AG09309 (cell line): ENCODE measurements around the gene CERT1.
"Not testable (repeated sequence)": the region's sequence is repeated elsewhere in the genome, so short reads cannot be mapped to it uniquely, and the experiment has no call there.

ENCODE experiments used
- DNase-seq: peaks from one replicate; pipeline ENCODE4 v3.0.0-alpha.2; 2010; ENCODE audit warnings: low read depth
- H3K4me3 ChIP-seq: 2 replicates; pipeline ENCODE4 v1.5.1; 2011; ENCODE audit warnings: mild to moderate bottlenecking, low read depth, low read length, moderate library complexity; ENCODE audit not compliant: control insufficient read depth
- TF ChIP-seq, protein P1 (sequence below): IDR thresholded peaks from 2 replicates; pipeline ENCODE4 v1.5.1; 2011; ENCODE audit warnings: mild to moderate bottlenecking, low read depth, low read length, inconsistent platforms; ENCODE audit not compliant: insufficient read depth, control insufficient read depth; ENCODE audit errors: missing control alignments

The CERT1 gene

DNA sequence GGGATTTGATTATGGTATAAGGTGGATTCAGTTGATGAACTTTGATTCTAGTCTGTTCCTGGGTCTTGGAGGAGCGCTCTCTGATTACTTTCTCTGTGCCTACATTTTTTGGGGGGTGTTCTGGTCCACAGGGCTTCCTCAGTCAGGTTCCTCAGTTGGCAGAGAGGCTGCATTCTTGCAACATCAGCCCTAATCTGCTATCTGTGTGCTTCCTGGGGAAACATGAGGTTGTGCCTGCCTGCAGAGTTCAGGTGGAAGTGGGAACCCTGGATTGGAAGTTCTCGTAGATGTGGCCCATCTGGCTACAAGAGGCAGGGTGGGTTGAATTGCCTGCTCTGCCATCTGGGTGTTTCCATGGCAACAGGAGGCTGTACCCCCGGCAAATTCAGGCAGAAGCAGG is 24.7 kb upstream of the CERT1 start:
- no peak for DNase-seq
- TF ChIP-seq, protein P1, sequence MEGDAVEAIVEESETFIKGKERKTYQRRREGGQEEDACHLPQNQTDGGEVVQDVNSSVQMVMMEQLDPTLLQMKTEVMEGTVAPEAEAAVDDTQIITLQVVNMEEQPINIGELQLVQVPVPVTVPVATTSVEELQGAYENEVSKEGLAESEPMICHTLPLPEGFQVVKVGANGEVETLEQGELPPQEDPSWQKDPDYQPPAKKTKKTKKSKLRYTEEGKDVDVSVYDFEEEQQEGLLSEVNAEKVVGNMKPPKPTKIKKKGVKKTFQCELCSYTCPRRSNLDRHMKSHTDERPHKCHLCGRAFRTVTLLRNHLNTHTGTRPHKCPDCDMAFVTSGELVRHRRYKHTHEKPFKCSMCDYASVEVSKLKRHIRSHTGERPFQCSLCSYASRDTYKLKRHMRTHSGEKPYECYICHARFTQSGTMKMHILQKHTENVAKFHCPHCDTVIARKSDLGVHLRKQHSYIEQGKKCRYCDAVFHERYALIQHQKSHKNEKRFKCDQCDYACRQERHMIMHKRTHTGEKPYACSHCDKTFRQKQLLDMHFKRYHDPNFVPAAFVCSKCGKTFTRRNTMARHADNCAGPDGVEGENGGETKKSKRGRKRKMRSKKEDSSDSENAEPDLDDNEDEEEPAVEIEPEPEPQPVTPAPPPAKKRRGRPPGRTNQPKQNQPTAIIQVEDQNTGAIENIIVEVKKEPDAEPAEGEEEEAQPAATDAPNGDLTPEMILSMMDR, result no peak
- H3K4me3 ChIP-seq, result no peak overlapping the region

DNA sequence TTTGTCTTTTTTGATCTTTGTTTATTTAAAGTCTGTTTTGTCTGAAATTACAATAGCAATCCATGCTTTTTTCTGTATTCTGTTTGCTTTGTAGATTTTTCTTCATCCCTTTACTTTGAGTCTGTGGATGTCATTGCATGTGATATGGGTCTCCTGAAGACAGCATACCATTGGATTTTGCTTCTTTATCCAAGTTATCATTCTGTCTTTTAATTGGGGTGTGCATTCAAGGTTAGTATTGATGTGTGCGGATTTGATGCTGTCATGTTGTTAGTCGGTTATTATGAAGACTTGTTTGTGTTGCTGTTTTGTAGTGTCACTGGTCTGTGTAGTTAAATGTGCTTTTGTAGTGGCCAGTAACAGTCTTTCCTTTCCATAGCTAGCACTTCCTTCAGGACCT is 23.3 kb upstream of the CERT1 start:
- no peak overlapping the region for H3K4me3 ChIP-seq
- TF ChIP-seq, protein P1, result no peak
- no peak for DNase-seq

DNA sequence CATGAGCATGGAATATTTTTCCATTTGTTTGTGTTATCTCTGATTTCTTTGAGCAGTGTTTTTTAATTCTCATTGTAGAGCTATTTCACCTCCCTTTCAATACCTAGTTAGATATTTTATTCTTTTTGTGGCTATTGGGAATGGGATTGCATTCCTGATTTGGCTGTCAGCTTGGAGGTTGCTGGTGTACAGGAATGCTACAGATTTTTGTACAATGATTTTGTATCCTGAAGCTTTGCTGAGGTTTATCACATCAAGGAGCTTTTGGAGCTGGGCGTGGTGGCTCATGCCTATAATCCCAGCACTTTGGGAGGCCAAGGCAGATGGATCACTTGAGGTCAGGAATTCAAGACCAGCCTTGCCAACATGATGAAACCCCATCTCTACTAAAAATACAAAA is 22.3 kb upstream of the CERT1 start:
- DNase-seq, result peak; percentile 39
- H3K4me3 ChIP-seq, result not testable (repeated sequence)

DNA sequence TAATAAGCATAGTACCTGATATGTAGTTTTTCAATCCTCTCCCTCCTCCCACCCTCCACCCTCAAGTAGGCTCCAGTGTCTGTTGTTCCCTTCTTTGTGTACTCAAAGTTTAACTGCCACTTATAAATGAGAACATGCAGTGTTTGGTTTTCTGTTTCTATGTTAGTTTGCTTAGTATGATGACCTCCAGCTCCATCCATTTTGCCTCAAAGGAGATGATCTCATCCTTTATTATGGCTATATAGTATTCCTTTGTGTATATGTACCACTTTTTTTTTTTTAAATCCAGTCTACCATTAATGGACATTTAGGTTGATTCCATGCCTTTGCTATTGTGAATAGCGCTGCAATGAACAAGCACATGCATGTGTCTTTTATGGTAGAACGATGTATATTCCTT is 20.8 kb upstream of the CERT1 start:
- H3K4me3 ChIP-seq, result no peak overlapping the region
- no peak for DNase-seq
- TF ChIP-seq, protein P1, result no peak

DNA sequence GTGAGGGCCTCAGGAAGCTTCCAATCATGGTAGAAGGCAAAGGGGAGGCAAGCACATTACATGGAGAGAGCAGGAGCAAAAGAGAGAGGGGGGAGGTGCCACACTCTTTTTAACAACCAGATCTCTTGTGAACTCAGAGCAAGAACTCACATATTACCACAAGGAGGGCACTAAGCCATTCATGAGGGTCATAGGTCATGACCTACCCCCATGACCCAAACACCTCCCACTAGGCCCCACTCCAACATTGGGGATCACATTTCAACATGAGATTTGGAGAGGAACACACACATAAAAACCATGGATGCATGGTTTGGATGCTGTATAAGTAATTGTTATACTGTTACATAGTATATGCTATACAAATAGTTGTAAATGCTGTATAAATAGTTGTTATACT is 17.8 kb upstream of the CERT1 start:
- no peak overlapping the region for H3K4me3 ChIP-seq
- DNase-seq, result no peak
- TF ChIP-seq, protein P1, result no peak

DNA sequence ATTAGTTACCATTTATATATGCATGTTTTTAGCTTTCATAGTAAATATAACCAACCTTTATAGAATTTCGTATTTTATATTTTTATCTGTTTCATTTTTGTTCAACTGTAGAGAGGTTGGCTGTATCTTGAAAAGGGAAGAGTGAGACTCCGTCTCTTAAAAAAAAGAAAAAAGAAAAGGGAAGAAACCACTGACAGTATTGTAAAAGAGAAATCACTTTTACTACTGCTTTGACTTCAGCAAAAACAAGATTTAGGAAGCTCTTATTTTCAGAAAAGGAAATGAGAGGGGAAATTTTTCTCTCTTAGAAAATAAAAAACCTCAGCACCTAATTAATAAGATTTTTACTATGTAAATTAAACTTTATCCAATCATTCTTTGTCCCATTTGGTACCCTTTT is 14.6 kb upstream of the CERT1 start:
- TF ChIP-seq, protein P1, result no peak
- no peak overlapping the region for H3K4me3 ChIP-seq
- no peak for DNase-seq

DNA sequence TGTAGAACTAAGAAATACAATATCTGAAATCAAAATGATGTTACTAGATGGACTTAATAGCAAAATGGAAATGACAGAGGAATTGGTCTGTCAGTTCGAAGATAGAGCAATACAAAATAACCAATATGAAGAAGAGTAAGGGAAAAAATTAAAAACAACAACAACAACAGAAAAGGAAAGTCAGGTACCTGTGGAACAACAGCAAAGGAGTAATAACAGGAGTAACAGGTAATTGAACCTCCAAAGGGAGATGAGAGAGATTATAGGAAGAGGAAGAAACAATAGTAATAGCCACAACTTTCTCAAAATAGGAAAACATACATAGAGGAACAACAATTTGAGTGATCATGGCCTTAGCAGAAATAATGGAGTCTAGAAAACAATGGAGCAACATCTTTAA is 13.9 kb upstream of the CERT1 start:
- TF ChIP-seq, protein P1, result no peak
- no peak overlapping the region for H3K4me3 ChIP-seq
- DNase-seq, result no peak
